HG03342 (cell line): ENCODE measurements around the gene TMEM131L.
"Not testable (repeated sequence)": the region's sequence is repeated elsewhere in the genome, so short reads cannot be mapped to it uniquely, and the experiment has no call there.

Experiments used
- ATAC-seq: cut with Tn5 transposase; IDR thresholded peaks from one replicate; pipeline ENCODE4 v1.9.1; 2021; ENCODE audit warnings: mild to moderate bottlenecking, moderate library complexity; ENCODE audit not compliant: unreplicated experiment

TMEM131L gene

GRCh38 chr4:153448003-153448731 lies 18.0 kb upstream of the TMEM131L start:
- no peak for ATAC-seq

DNA sequence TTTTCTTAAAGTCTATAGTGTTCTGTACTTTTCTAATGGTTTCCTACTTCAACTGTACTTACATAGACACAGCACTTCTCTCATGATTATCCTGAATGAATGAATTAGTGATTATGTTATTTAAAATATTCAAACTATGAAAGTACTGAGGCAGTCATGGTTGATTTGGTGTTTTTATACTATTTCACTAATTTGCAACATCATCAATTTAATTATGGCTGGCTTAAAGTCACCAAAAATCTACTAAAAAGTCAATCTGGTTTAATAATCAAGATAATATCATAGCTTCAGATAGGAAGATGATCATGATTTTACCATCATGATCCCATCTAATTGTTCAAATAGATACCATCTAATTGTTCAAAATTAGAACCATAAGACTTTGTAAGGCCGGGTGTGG lies 16.8 kb upstream of the TMEM131L start:
- no peak for ATAC-seq

GRCh38 chr4:153450544-153450917 lies 15.6 kb upstream of the TMEM131L start:
- ATAC-seq: no peak

GRCh38 chr4:153451145-153451544 lies 15.0 kb upstream of the TMEM131L start:
- not testable (repeated sequence) for ATAC-seq

DNA sequence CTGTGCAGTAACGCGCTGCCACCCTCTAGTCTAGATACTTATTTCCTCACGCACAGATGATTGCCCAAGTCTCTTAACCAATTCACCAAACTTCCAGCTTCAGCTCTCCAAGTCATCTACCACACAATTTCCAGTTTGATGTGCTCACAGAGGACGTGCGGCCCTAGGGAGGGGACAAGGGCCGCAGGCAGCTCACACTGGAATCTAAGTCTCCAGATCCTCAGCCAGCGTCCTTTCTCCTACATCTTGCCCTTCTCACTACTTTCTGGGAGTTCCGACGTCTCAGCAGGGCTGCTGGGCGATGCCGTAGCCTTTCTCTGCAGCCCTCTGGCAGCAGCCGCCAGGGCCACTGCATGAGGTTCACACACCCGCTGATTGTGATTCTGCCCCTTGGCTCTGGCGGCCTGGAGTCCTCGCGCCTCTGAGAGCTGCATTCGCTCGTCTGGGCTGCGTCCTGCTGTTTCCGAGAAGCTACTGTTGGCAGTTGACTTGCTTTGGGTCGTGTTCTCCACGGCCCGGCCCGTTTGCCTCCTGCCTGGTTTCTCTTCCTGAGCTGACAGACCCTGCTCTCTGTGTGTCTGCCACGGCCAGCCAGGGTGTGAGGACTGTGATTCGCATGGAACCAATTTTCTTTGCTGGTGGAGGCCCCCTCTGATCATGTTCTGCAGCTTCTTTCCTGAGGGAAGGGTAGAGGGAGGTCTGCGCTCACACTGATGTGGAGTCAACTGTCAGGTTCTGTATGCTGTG lies 14.1 kb upstream of the TMEM131L start:
- no peak for ATAC-seq

GRCh38 chr4:153452658-153453378 lies 13.3 kb upstream of the TMEM131L start:
- no peak for ATAC-seq

DNA sequence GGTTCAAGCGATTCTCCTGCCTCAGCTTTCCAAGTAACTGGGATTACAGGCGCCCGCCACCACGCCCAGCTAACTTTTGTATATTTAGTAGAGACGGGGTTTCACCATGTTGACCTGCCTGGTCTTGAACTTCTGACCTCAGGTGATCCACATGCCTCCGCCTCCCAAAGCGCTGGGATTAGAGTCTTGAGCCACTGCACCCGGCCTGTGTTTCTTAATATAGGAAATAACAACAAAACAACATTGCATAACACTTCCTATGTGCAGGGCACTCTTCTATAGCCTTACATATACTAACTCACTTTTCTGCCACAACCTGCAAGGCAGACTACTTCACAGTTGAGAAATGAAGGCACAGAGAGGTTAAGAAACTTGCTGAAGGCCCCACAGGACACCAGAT lies 12.8 kb upstream of the TMEM131L start:
- no peak for ATAC-seq

DNA sequence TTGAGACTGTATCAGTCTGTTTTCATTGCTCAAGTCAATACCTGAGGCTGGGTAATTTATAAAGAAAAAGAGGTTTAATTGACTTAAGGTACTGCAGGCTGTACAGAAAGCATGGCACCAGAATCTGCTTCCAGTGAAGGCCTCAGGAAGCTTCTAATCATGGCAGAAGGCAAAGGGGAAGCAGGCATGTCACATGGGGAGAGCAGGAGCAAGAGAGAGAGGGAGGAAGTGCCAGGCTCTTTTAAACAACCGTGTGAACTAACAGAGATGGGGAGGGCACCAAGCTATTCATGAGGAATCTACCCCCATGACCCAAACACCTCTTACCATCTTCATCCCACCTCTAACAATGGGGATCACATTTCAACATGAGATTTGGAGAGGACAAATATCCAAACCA lies 7.2 kb upstream of the TMEM131L start:
- ATAC-seq: no peak

DNA sequence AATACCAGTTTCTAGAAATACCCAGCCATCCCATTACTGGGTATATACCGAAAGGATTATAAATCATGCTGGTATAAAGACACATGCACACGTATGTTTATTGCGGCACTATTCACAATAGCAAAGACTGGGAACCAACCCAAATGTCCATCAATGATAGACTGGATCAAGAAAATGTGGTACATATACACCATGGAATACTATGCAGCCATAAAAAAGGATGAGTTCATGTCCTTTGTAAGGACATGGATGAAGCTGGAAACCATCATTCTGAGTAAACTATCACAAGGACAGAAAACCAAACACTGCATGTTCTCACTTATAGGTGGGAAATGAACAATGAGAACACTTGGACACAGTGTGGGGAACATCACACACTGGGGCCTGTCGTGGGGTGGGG lies 4.6 kb upstream of the TMEM131L start:
- ATAC-seq: not testable (repeated sequence)

DNA sequence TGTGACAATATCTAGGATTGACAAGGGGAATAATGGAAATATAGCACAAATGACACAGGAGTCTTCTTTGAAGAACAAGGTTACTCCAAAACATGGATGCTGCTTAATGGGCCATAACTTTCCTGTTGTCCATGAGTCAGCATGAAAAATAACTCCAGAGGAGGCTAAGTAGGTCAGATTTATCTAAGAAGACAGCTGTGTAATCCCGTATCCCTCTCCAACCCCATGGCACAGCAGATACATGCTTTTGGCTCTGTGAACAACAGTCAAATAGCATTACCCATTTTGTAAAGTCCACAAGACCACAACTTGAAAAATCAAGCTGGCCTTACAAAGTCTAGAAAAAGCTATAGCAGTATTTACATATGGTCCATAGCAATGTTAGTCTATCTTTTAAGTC lies 2.1 kb upstream of the TMEM131L start:
- ATAC-seq: no peak

GRCh38 chr4:153465140-153465539 lies 1.0 kb upstream of the TMEM131L start:
- ATAC-seq: no peak

- peak; percentile 9 for ATAC-seq
Measured at GRCh38 chr4:153465615-153466080, 512 bp upstream of the TMEM131L start.

- ATAC-seq: peak; percentile 58
Measured at GRCh38 chr4:153466949-153467896, 1.1 kb downstream of the TMEM131L start.

DNA sequence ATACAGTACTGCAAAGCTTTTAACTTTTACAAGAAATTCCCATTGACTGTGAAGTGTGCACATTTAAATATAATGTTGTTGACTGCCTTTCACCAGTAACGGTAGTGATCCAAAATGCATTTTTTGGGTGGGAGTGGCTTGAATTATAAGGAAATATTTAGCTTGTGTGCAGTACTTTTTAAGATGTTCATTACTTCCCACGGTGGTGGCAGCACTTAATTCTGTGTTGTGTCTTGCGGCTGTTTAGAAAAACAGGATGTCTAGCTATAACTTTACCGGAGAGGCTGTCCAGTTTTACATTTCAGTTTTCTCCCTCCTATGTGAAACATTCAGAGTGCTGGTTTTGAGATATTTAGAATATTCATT lies 1.7 kb downstream of the TMEM131L start:
- ATAC-seq: no peak

GRCh38 chr4:153468587-153468986 lies 2.4 kb downstream of the TMEM131L start:
- ATAC-seq: peak; percentile 28

GRCh38 chr4:153469031-153469430 lies 2.9 kb downstream of the TMEM131L start:
- ATAC-seq: no peak

DNA sequence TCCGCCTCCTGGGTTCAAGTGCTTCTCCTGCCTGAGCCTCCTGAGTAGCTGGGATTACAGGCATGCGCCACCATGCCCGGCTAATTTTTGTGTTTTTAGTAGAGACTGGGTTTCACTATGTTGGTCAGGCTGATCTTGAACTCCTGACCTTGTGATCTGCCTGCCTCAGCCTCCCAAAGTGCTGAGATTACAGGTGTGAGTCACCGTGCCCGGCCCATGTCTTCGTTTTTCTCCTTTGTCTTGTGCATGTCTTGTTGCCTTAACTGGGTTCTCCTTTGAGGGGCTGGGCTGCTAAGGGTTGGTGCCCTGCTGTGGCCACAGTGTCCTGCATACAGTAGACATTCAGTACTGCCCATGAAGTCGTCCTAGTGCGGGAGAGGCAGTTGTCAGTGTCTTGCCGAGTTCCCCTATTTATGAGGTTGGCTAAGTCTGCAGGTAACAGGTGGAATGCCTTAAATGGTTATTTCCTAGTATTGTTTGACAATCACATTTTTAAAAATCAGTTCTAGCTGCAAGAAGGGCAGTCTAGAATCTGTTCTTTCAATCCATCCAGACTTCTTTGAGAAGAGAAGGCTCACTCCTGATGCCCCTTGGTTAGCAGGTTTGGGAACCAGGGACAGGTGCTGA lies 5.0 kb downstream of the TMEM131L start:
- ATAC-seq: not testable (repeated sequence)

- ATAC-seq: peak; percentile 31
Measured at GRCh38 chr4:153471698-153472093, 5.5 kb downstream of the TMEM131L start.

DNA sequence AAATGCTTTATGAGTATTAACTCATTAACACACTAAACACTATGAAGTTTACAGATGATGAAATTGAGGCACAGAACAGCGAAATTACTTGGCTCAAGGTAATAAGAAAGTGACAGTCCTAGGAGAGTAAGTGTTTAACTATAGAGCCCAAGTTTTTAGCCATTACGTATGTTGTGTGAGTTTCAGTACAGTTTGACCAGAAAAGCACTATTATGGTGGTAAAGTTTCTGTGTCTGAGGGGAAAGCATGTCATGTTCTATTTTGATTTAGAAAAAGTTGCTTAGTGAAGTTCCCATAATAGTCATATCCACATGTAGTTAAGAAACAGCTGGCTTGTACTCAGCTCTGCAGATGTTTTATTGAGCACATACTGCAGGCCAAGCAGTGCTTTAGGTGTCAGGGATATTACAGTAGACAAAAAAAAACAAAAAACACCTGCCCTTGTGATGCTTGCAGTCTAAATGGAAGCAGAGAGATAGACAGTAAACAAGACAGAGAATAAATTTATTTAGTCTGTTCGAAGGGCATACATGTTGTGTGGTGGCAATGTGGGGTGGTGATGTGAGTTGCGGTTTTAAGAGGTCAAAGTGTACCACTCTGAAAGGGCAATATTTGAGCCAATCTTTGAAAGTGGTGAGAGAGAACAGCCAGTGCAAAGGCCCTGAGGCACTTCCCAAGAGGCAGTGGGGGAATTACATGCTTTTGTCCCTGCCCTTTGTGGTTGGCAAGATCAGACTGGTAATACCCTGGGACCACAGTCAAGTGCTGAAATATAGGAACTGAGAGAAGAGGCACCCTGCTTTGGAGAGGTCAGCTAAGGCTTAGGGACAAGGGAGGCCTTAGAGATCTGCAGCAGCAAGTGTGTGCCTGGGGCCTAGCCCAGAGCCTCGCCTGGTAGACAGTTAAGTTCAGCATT lies 6.2 kb downstream of the TMEM131L start:
- ATAC-seq: peak; percentile 39
